Prostate gland (tissue), 2 donors: ENCODE measurements around the gene PDGFD. TPM values are rescaled to one million over a fixed set of nuclear protein-coding genes. Genes with fewer than 3 reads are reported as not detected.

Experiments used
- DNase-seq: peaks from one replicate; pipeline ENCODE4 v3.0.0-alpha.2; 2019; ENCODE audit warnings: low spot score
- H3K27ac ChIP-seq, 2 donors: fragments of 200-600 bp; sonication (generic); 2 replicates each; pipeline ENCODE4 v1.5.1; 2017 to 2019
- H3K27me3 ChIP-seq: fragments of 200-600 bp; sonication (generic); replicated peaks from 2 replicates; pipeline ENCODE4 v1.5.1; 2019; ENCODE audit not compliant: insufficient read depth
- H3K36me3 ChIP-seq, 2 donors: fragments of 200-600 bp; sonication (generic); 1 replicate in 1 of 2; 2 replicates in 1 of 2; pipeline versions ENCODE4 v1.5.1 to v1.8.1; 2017 to 2019
- H3K4me1 ChIP-seq: fragments of 200-600 bp; sonication (generic); replicated peaks from 2 replicates; pipeline ENCODE4 v1.5.1; 2019
- H3K4me3 ChIP-seq, 2 donors: fragments of 200-600 bp; sonication (generic); 2 replicates each; pipeline ENCODE4 v1.5.1; 2017 to 2019
- H3K9me3 ChIP-seq: fragments of 200-600 bp; sonication (generic); 2 replicates; pipeline ENCODE4 v1.5.1; 2017
- POLR2A ChIP-seq: fragments of 450-650 bp; IDR thresholded peaks from one replicate; pipeline ENCODE4 v1.6.1; 2016; ENCODE audit warnings: antibody characterized with exemption, mild to moderate bottlenecking
- POLR2AphosphoS5 ChIP-seq: sonication (generic); formaldehyde crosslinking; IDR thresholded peaks from one replicate; pipeline ENCODE4 v1.6.1; 2017; ENCODE audit warnings: antibody characterized with exemption
- WGBS: methylation state at CpG from one replicate; pipeline ENCODE4 v1.1.5; 2018; 5-methylcytosine and 5-hydroxymethylcytosine counted together
- intact Hi-C: fragments of 100-400 bp; cut with DNase I; formaldehyde crosslinking; loops from one replicate; pipeline ENCODE4 v1.14.2; 2022
- total RNA-seq, 2 donors: library from RNA; depleted of rRNA; stranded (reverse); fragments of >200 nt; gene quantifications; one replicate each; pipeline ENCODE4 v1.1.0, GENCODE V29; 2016
- TF ChIP-seq, protein P1 (sequence below), 4 experiments: fragments of 200-600 bp in 2 of 4; fragments of 450-650 bp in 2 of 4; sonication (generic) in 2 of 4; IDR thresholded peaks; 1 replicate in 3 of 4; 2 replicates in 1 of 4; pipeline ENCODE4 v1.5.1; 2016 to 2019; ENCODE audit warnings: antibody characterized with exemption in 4 of 4, mild to moderate bottlenecking in 2 of 4, moderate library complexity in 2 of 4

PDGFD gene
- total RNA-seq, 2 donors from 2014 or later = 12.6 to 19.4 TPM

DNA sequence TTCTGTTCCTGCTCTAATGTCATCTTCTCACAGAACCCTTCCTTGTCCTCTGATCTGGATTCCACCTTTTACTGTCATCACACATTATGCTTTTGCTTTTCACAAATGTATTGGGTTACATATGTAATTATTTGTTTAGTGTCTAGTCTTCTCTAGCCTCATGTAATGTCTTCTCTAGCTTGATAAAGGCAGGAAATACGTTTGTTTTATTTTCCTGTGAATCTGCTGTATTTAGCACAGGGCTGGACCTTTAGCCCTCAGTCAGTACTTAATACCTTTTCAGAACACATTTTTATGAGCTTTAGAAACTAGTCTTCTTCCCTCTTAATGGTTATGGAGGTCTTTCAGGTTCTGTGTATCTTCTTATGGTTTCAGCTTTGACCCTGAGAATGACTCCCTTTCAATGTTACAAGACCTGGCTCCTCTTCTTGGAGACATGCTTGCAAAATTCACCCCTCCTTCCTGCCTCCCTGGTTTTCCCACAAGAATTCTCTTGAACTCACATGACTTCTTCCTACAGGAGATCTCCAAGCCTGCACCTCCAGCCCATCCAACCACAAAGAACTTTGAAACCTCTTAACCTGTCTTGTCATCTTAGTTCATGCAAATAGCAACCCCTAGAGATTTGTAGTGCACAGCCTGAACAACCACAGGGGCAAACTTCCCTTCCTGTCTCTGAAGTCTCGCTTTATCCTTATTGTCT lies 260.2 kb downstream of the PDGFD start:
- intact Hi-C loops = no loop called here
- no peaks in the 10 kb centered on the region for H3K4me1 ChIP-seq
- TF ChIP-seq, protein P1, sequence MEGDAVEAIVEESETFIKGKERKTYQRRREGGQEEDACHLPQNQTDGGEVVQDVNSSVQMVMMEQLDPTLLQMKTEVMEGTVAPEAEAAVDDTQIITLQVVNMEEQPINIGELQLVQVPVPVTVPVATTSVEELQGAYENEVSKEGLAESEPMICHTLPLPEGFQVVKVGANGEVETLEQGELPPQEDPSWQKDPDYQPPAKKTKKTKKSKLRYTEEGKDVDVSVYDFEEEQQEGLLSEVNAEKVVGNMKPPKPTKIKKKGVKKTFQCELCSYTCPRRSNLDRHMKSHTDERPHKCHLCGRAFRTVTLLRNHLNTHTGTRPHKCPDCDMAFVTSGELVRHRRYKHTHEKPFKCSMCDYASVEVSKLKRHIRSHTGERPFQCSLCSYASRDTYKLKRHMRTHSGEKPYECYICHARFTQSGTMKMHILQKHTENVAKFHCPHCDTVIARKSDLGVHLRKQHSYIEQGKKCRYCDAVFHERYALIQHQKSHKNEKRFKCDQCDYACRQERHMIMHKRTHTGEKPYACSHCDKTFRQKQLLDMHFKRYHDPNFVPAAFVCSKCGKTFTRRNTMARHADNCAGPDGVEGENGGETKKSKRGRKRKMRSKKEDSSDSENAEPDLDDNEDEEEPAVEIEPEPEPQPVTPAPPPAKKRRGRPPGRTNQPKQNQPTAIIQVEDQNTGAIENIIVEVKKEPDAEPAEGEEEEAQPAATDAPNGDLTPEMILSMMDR (IDR thresholded peaks at IDR 0.05) = no peak
- TF ChIP-seq POLR2AphosphoS5 = no peak
- TF ChIP-seq POLR2A = no peak
- no peaks in the 10 kb centered on the region for H3K27me3 ChIP-seq
- no peaks in the 10 kb centered on the region for H3K9me3 ChIP-seq
- no peaks in the 10 kb centered on the region for H3K36me3 ChIP-seq
- H3K27ac ChIP-seq = no peak overlapping the region
- no peak overlapping the region for H3K4me3 ChIP-seq
- 61% methylated on average over 2 of the region's 2 CpGs for WGBS
- DNase-seq = no peak

DNA sequence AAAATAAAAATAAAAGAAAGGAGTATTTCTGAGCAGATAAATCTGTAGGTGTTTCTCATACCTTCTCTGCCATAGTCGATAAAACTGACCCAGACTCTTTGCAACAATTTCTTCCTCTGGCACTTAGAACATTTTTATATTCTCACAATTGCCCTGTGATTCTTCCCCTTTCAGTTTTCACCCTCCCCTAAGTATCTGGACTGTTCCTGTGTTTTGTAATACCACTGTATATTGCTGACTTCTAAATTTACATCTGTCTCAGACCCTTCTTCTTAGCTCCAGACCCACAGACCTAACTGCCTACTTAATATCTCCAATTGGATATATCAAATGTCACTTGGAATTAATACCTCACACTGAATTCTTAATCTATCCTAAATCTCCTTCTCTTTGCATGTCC lies 261.0 kb downstream of the PDGFD start:
- Histone ChIP-seq H3K36me3 (no peaks in the 10 kb centered on the region), H3K4me3 (no peak overlapping the region), H3K4me1 (no peaks in the 10 kb centered on the region), H3K27me3 (no peaks in the 10 kb centered on the region), H3K27ac (no peak overlapping the region), H3K9me3 (no peaks in the 10 kb centered on the region)
- TF ChIP-seq POLR2A (no peak), POLR2AphosphoS5 (no peak)
- TF ChIP-seq, protein P1 (IDR thresholded peaks at IDR 0.05) = no peak
- intact Hi-C loops = no loop called here
- no peak for DNase-seq
- 90% methylated on average over 1 of the region's 1 CpG for WGBS

DNA sequence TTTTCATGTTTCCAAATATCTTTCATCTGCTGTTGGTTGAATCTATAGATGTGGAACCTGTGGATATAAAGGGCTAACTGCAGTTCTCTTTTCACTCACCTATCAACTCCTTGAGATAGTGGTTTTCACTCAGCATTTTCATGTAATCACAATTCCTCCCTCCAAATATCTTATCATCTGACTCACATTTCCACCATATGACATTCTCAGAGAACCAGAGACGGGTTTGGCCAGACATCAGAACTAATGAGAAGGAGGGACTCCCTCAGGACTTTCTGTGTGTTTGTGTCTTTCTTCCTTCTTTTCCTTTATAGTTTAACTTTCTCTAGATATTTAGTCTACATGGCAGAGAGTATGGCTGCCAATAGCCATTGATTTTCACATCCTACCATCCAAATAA lies 262.3 kb downstream of the PDGFD start:
- DNase-seq = no peak
- 78% methylated on average over 1 of the region's 1 CpG for WGBS
- H3K4me1 ChIP-seq = no peaks in the 10 kb centered on the region
- intact Hi-C loops = no loop called here
- no peak overlapping the region for H3K4me3 ChIP-seq
- no peak overlapping the region for H3K27ac ChIP-seq
- no peaks in the 10 kb centered on the region for H3K27me3 ChIP-seq
- H3K9me3 ChIP-seq = no peaks in the 10 kb centered on the region
- TF ChIP-seq, protein P1 (IDR thresholded peaks at IDR 0.05) = no peak
- TF ChIP-seq POLR2AphosphoS5 (no peak), POLR2A (no peak)
- no peaks in the 10 kb centered on the region for H3K36me3 ChIP-seq

DNA sequence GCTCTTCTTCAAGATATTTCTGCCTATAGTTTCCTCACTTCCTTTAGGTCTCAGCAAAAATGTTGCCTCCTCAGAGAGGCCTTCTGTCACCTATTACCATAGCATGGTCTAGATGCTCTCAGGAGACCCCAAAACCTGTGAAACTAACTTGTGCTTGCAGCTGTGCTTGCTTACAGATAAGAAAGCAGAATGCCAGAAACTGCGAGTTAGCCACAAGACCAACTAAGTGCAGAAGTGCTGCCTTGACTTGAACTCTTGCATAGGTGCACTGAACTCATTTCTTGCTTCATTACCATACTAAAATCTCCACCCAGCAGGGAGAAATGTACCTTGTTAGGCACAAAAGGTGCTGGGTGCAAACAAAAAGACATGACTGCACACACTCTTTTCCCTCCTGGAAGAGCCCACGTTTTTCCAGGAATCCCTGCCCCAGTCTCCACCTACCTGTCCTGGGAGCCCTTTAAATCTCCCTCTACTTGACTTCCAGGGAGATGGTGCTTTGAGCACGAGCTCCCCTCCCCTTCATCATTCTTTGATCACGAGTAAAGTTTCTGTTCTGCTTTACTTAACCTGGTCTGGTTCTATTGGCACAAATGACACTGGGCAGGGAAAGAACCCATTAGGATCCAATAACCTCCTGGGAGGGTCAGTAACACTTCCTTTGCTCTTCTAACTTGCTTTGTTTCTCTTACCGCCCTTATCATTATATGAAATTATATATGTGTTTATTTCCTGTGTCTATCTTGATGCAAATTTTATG lies 265.2 kb downstream of the PDGFD start:
- intact Hi-C loops = no loop called here
- Histone ChIP-seq H3K36me3 (no peaks in the 10 kb centered on the region), H3K27ac (no peak overlapping the region), H3K27me3 (no peaks in the 10 kb centered on the region), H3K4me3 (no peak overlapping the region), H3K9me3 (no peaks in the 10 kb centered on the region), H3K4me1 (no peaks in the 10 kb centered on the region)
- TF ChIP-seq POLR2AphosphoS5 (no peak), POLR2A (no peak)
- TF ChIP-seq, protein P1 (IDR thresholded peaks at IDR 0.05) = no peak
- no peak for DNase-seq
- WGBS = 74% methylated on average over 5 of the region's 5 CpGs
